Astrocyte (in vitro differentiated cells and primary cell): ENCODE data around the gene MECR. TPM values are rescaled to one million over a fixed set of nuclear protein-coding genes. Genes with fewer than 3 reads are reported as not detected.

Experiments
- DNase-seq: peaks from one replicate; pipeline ENCODE4 v3.0.0-alpha.2; 2010; ENCODE audit warnings: low read depth
- FAIRE-seq: peaks from 2 replicates; lab custom pipeline; 2011; peaks lifted over from hg19 to GRCh38; lab: Jason Lieb, UNC
- H2AFZ ChIP-seq: 2 replicates; pipeline ENCODE4 v1.6.0; 2012; ENCODE audit warnings: low read depth, low read length, inconsistent platforms
- H3K27ac ChIP-seq: 2 replicates; pipeline ENCODE4 v1.5.1; 2011; ENCODE audit warnings: low read depth, low read length, inconsistent platforms
- H3K27me3 ChIP-seq: 2 replicates; pipeline ENCODE4 v1.6.0; 2011; ENCODE audit warnings: low read length, inconsistent platforms; ENCODE audit not compliant: insufficient read depth
- H3K36me3 ChIP-seq: 2 replicates; pipeline ENCODE4 v1.5.1; 2011; ENCODE audit warnings: low read length, inconsistent platforms; ENCODE audit not compliant: insufficient read depth
- H3K4me1 ChIP-seq: 2 replicates; pipeline ENCODE4 v1.5.1; 2011; ENCODE audit warnings: low read length, inconsistent platforms; ENCODE audit not compliant: insufficient read depth
- H3K4me2 ChIP-seq: 2 replicates; pipeline ENCODE4 v1.6.0; 2012; ENCODE audit warnings: low read length, inconsistent platforms
- H3K4me3 ChIP-seq: 2 replicates; pipeline ENCODE4 v1.5.1; 2011; ENCODE audit warnings: low read depth, mild to moderate bottlenecking, low read length, inconsistent platforms; ENCODE audit not compliant: insufficient read depth
- H3K79me2 ChIP-seq: 2 replicates; pipeline ENCODE4 v1.6.0; 2012; ENCODE audit warnings: mild to moderate bottlenecking, low read length, inconsistent platforms; ENCODE audit not compliant: insufficient read depth
- H3K9ac ChIP-seq: 2 replicates; pipeline ENCODE4 v1.6.0; 2012; ENCODE audit warnings: mild to moderate bottlenecking, low read length, inconsistent platforms
- H3K9me3 ChIP-seq: 2 replicates; pipeline ENCODE4 v1.5.1; 2012; ENCODE audit warnings: low read depth, mild to moderate bottlenecking, low read length, inconsistent platforms; ENCODE audit not compliant: insufficient read depth
- H4K20me1 ChIP-seq: 2 replicates; pipeline ENCODE4 v1.6.0; 2012; ENCODE audit warnings: low read length, inconsistent platforms; ENCODE audit not compliant: insufficient read depth
- H3K27ac Mint-ChIP-seq: one replicate; pipeline ENCODE4 v1.8.0; 2021; ENCODE audit warnings: mild to moderate bottlenecking, mixed read lengths; ENCODE audit not compliant: unreplicated experiment
- H3K27me3 Mint-ChIP-seq: one replicate; pipeline ENCODE4 v1.8.0; 2021; ENCODE audit warnings: low read depth, mixed read lengths; ENCODE audit not compliant: unreplicated experiment
- H3K36me3 Mint-ChIP-seq: one replicate; pipeline ENCODE4 v1.8.0; 2021; ENCODE audit warnings: low read depth, mixed read lengths; ENCODE audit not compliant: unreplicated experiment
- H3K4me1 Mint-ChIP-seq: one replicate; pipeline ENCODE4 v1.8.0; 2021; ENCODE audit warnings: low read depth, mixed read lengths; ENCODE audit not compliant: unreplicated experiment
- H3K4me3 Mint-ChIP-seq: one replicate; pipeline ENCODE4 v1.8.0; 2021; ENCODE audit warnings: mild to moderate bottlenecking, moderate library complexity, mixed read lengths; ENCODE audit not compliant: unreplicated experiment
- H3K9me3 Mint-ChIP-seq: one replicate; pipeline ENCODE4 v1.8.0; 2021; ENCODE audit warnings: mild to moderate bottlenecking, mixed read lengths; ENCODE audit not compliant: unreplicated experiment
- CTCF ChIP-seq: IDR thresholded peaks from 2 replicates; pipeline ENCODE4 v1.5.1; 2011; ENCODE audit warnings: low read depth, mild to moderate bottlenecking, inconsistent platforms, low read length, moderate library complexity; ENCODE audit not compliant: insufficient read depth
- EZH2 ChIP-seq: IDR thresholded peaks from 2 replicates; pipeline ENCODE4 v1.6.1; 2012; ENCODE audit warnings: mild to moderate bottlenecking, low read length, inconsistent platforms; ENCODE audit not compliant: insufficient read depth
- total RNA-seq: library from RNA; stranded (reverse); gene quantifications from 2 replicates; pipeline ENCODE4 v1.2.1, GENCODE V29; 2021

The MECR gene
- total RNA-seq, 1 donor from 2014 or later: 25.1 TPM

GRCh38 chr1:29279406-29279805, 48.7 kb upstream of the MECR start:
- H3K36me3 Mint-ChIP-seq: peaks cover 9% of the 10 kb centered on the region
- peaks cover 6% of the 10 kb centered on the region for H3K4me1 Mint-ChIP-seq
- no peak for TF ChIP-seq CTCF
- no peak for TF ChIP-seq EZH2
- no peaks in the 10 kb centered on the region for H3K27me3 ChIP-seq
- no peak overlapping the region for H3K27ac ChIP-seq
- H3K27me3 Mint-ChIP-seq: no peaks in the 10 kb centered on the region
- H3K4me1 ChIP-seq: peaks cover 16% of the 10 kb centered on the region
- no peak overlapping the region for H3K4me3 Mint-ChIP-seq
- H2AFZ ChIP-seq: no peak overlapping the region
- DNase-seq (no peak), FAIRE-seq (no peak)
- no peaks in the 10 kb centered on the region for H3K79me2 ChIP-seq
- H3K36me3 ChIP-seq: no peaks in the 10 kb centered on the region
- H3K9ac ChIP-seq: no peak overlapping the region
- no peaks in the 10 kb centered on the region for H3K9me3 ChIP-seq
- no peak overlapping the region for H3K4me2 ChIP-seq
- H3K27ac Mint-ChIP-seq: no peak overlapping the region
- peaks cover 7% of the 10 kb centered on the region for H4K20me1 ChIP-seq
- H3K9me3 Mint-ChIP-seq: no peaks in the 10 kb centered on the region
- no peak overlapping the region for H3K4me3 ChIP-seq

DNA sequence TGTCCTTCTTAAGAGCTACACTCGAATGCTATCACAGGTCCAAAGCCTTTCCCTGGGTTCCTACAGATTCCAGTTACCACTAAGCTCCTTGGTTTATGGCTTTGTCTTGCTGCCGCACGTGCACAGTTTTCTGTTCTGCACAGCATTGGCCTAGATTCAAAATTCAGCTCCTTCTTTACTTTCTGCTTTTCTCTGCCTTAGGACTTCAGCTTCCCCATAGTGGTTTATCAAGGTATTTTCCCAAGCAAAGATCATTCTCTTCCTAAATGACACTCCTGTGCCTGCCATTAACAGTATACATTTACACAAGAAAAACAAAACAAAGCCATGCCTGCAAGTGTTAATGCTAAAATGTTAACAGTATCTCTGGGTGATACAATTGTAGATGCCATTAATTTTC, 47.4 kb upstream of the MECR start:
- TF ChIP-seq EZH2: no peak
- TF ChIP-seq CTCF: no peak
- no peaks in the 10 kb centered on the region for H3K27me3 ChIP-seq
- no peaks in the 10 kb centered on the region for H3K27me3 Mint-ChIP-seq
- peaks cover 7% of the 10 kb centered on the region for H4K20me1 ChIP-seq
- FAIRE-seq: no peak
- H3K4me2 ChIP-seq: no peak overlapping the region
- peaks cover 5% of the 10 kb centered on the region for H3K36me3 Mint-ChIP-seq
- no peak overlapping the region for H3K27ac ChIP-seq
- H3K4me1 ChIP-seq: peaks cover 16% of the 10 kb centered on the region
- H3K27ac Mint-ChIP-seq: no peak overlapping the region
- H3K4me3 ChIP-seq: no peak overlapping the region
- no peaks in the 10 kb centered on the region for H3K36me3 ChIP-seq
- H3K9me3 Mint-ChIP-seq: no peaks in the 10 kb centered on the region
- H2AFZ ChIP-seq: no peak overlapping the region
- no peak overlapping the region for H3K9ac ChIP-seq
- no peak for DNase-seq
- no peaks in the 10 kb centered on the region for H3K9me3 ChIP-seq
- H3K79me2 ChIP-seq: no peaks in the 10 kb centered on the region
- no peaks in the 10 kb centered on the region for H3K4me1 Mint-ChIP-seq
- no peak overlapping the region for H3K4me3 Mint-ChIP-seq

DNA sequence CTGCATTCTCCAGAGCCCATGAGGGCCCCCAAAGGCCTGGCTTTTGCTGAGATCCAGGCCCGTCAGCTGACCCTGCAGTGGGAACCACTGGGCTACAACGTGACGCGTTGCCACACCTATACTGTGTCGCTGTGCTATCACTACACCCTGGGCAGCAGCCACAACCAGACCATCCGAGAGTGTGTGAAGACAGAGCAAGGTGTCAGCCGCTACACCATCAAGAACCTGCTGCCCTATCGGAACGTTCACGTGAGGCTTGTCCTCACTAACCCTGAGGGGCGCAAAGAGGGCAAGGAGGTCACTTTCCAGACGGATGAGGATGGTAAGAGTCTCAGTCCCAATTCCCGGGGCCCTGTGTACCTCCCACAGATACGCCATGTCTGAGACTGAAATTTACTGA, 44.7 kb upstream of the MECR start:
- no peak for TF ChIP-seq EZH2
- TF ChIP-seq CTCF: no peak
- H3K27ac Mint-ChIP-seq: no peak overlapping the region
- DNase-seq: no peak

More for the DNA sequence above, 44.7 kb upstream of the MECR start:
- no peak overlapping the region for H3K4me3 ChIP-seq
- Mint-ChIP-seq H3K4me1 (peaks cover 18% of the 10 kb centered on the region), H3K9me3 (no peaks in the 10 kb centered on the region), H3K4me3 (no peak overlapping the region), H3K27me3 (no peaks in the 10 kb centered on the region), H3K36me3 (peaks cover 8% of the 10 kb centered on the region)
- no peak overlapping the region for H2AFZ ChIP-seq
- H3K27ac ChIP-seq: no peak overlapping the region
- H3K36me3 ChIP-seq: no peaks in the 10 kb centered on the region
- peaks cover 22% of the 10 kb centered on the region for H3K4me1 ChIP-seq
- H3K27me3 ChIP-seq: no peaks in the 10 kb centered on the region
- no peaks in the 10 kb centered on the region for H3K9me3 ChIP-seq
- no peak overlapping the region for H3K4me2 ChIP-seq
- no peak overlapping the region for H3K9ac ChIP-seq
- H4K20me1 ChIP-seq: peaks cover 2% of the 10 kb centered on the region
- no peak for FAIRE-seq
- no peaks in the 10 kb centered on the region for H3K79me2 ChIP-seq
